Mammary microvascular endothelial cell (primary cell): ENCODE results near the gene KCNQ1. TPM values are rescaled to one million over a fixed set of nuclear protein-coding genes. Genes with fewer than 3 reads are reported as not detected.

ENCODE experiments used
- total RNA-seq: library from RNA; depleted of rRNA; stranded (reverse); fragments of >200 nt; gene quantifications from 2 replicates; pipeline ENCODE4 v1.2.3, GENCODE V29; 2015

The KCNQ1 gene
- 0.20 TPM in 1 of 2 replicates, not detected in the other for total RNA-seq

GRCh38 chr11:2444821-2445745 lies at the start of gene KCNQ1:
Gene KCNQ1 (plus strand): TSS chr11:2445008. CDS start chr11:2445099, 91 bp downstream.

GRCh38 chr11:2400069-2400761 lies 44.6 kb upstream of the KCNQ1 start, which contains the start of gene TSSC4:
Gene TSSC4 (plus strand): TSS chr11:2400750. CDS start chr11:2402634, 1,884 bp downstream.

GRCh38 chr11:2443881-2444820 lies 657 bp upstream of the KCNQ1 start, which contains the start of gene TRPM5:
Gene TRPM5 (minus strand): TSS chr11:2444514. CDS start chr11:2423036, 21,478 bp downstream.

GRCh38 chr11:2699531-2700414 lies 255.0 kb downstream of the KCNQ1 start, which contains the start of gene KCNQ1OT1:
Gene KCNQ1OT1 (minus strand): TSS chr11:2699994.

GRCh38 chr11:2885678-2886081 lies 440.9 kb downstream of the KCNQ1 start, which contains the start of gene CDKN1C:
Gene CDKN1C (minus strand): TSS chr11:2885775. CDS start chr11:2885456, 319 bp downstream.

Other genes starting within 250 kb of the KCNQ1 start
- gene ASCL2, start 174.4 kb upstream of the KCNQ1 start, total RNA-seq = not detected in 2 replicates
- gene C11orf21, start 143.1 kb upstream of the KCNQ1 start, total RNA-seq = not detected in 2 replicates
- not detected in 2 replicates for gene TSPAN32, start 143.0 kb upstream of the KCNQ1 start, total RNA-seq
- 259 and 308 TPM in 2 replicates for gene CD81, start 67.7 kb upstream of the KCNQ1 start, total RNA-seq
- 46.5 and 53.6 TPM in 2 replicates for gene TSSC4, start 44.3 kb upstream of the KCNQ1 start, total RNA-seq
- gene TRPM5, start 494 bp upstream of the KCNQ1 start, total RNA-seq = not detected in 2 replicates